Hepatic stellate cell (primary cell): Measurements from ENCODE around the gene ADGRD2.

Experiments used
- DNase-seq: peaks from one replicate; pipeline ENCODE4 v3.0.0; 2011; ENCODE audit warnings: low spot score

ADGRD2 gene

GRCh38 chr9:124498040-124498439 lies 47.8 kb downstream of the ADGRD2 start:
- no peak for DNase-seq

- DNase-seq, result no peak
These were observed 48.4 kb downstream of the ADGRD2 start for GRCh38 chr9:124498499-124499146.

- no peak for DNase-seq
These were observed 49.0 kb downstream of the ADGRD2 start for GRCh38 chr9:124499216-124499615.

- DNase-seq, result no peak
These were observed 50.0 kb downstream of the ADGRD2 start for GRCh38 chr9:124500028-124500795.

GRCh38 chr9:124500796-124501611 lies 50.8 kb downstream of the ADGRD2 start:
- DNase-seq, result no peak

- no peak for DNase-seq
These were observed 51.6 kb downstream of the ADGRD2 start for GRCh38 chr9:124501771-124502320.

- no peak for DNase-seq
These were observed 52.8 kb downstream of the ADGRD2 start for GRCh38 chr9:124502711-124503702.

GRCh38 chr9:124503713-124504529 lies 53.7 kb downstream of the ADGRD2 start:
- no peak for DNase-seq

- no peak for DNase-seq
These were observed 54.3 kb downstream of the ADGRD2 start for GRCh38 chr9:124504530-124505005.

GRCh38 chr9:124505006-124505900 lies 55.0 kb downstream of the ADGRD2 start:
- no peak for DNase-seq

- no peak for DNase-seq
These were observed 55.7 kb downstream of the ADGRD2 start for GRCh38 chr9:124505901-124506346.

GRCh38 chr9:124506433-124506832 lies 56.2 kb downstream of the ADGRD2 start:
- DNase-seq, result no peak

GRCh38 chr9:124506931-124507879 lies 57.0 kb downstream of the ADGRD2 start, which contains the start of gene NR5A1:
Gene NR5A1 (minus strand): TSS chr9:124507399. CDS start chr9:124503395, 4,004 bp downstream.
- no peak for DNase-seq

GRCh38 chr9:124507880-124508423 lies 57.7 kb downstream of the ADGRD2 start:
- DNase-seq, result no peak

- DNase-seq, result no peak
These were observed 60.6 kb downstream of the ADGRD2 start for GRCh38 chr9:124510650-124511425.

- DNase-seq, result no peak
These were observed 61.2 kb downstream of the ADGRD2 start for GRCh38 chr9:124511426-124511840.
